ENCODE results near the gene AP2A2. TPM values are rescaled to one million over a fixed set of nuclear protein-coding genes. Genes with fewer than 3 reads are reported as not detected.

The AP2A2 gene
- total and polyA plus RNA-seq, 2 of the 4 experiments (the other 2 are of a cell fraction), result 19.9 to 49.0 TPM

DNA sequence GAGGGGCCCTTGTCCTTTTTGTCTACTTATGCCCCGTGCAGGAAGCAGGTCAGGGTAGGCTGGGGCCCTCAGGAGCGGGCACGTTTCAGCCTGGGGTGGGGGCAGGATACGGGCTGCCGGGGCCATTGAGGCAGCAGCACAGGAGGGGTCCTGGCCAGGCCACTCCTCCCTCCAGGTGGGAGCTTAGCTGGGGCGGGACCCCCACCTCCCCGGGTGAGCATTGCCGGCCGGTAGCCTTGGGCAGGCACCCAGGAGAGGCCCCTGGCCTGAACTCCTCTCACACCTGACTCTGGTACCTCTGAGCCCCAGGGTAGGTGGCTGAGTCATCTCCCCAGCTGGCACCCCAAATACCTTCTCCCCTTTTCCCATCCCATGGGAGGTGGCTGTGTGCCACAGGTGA lies 115.8 kb downstream of the AP2A2 start:
- Histone ChIP-seq H3K56ac (ENCODE audit: extremely low read depth, insufficient read depth, low read length) (no peak overlapping the region), H3K4me3 (ENCODE audit: insufficient read depth, low read depth, low read length) (no peak overlapping the region), H3K79me1 (ENCODE audit: low read depth in 1 of 2, low read length in 2 of 2) (no peaks in the 10 kb centered on the region), H3K18ac (ENCODE audit: low read depth, low read length) (no peak overlapping the region), H3K9me3 (ENCODE audit: control insufficient read depth, insufficient read depth, low read length) (no peaks in the 10 kb centered on the region), H3K9ac (ENCODE audit: low read depth, low read length) (no peak overlapping the region), H2AK5ac (ENCODE audit: low read depth, low read length) (no peak overlapping the region), H2BK20ac (ENCODE audit: low read depth, low read length) (no peak overlapping the region), H4K91ac (ENCODE audit: insufficient read depth, low read depth, low read length) (no peak overlapping the region), H4K20me1 (ENCODE audit: insufficient read depth, low read length) (no peaks in the 10 kb centered on the region), H3K36me3 (ENCODE audit: control insufficient read depth, insufficient read depth, low read length) (no peaks in the 10 kb centered on the region), H3K9me1 (ENCODE audit: insufficient read depth, low read length) (no peaks in the 10 kb centered on the region), H3K4ac (ENCODE audit: low read depth, low read length) (no peak overlapping the region), H3K23ac (ENCODE audit: low read depth, low read length) (no peak overlapping the region), H2BK5ac (ENCODE audit: low read depth, low read length, poor library complexity, severe bottlenecking) (no peak overlapping the region), H3K27ac (ENCODE audit: insufficient read depth, low read length) (no peak overlapping the region), H3K14ac (replicated peaks; ENCODE audit: low read depth, low read length) (no peak overlapping the region), H2BK120ac (ENCODE audit: low read depth, low read length) (no peak overlapping the region), H3K27me3 (ENCODE audit: control insufficient read depth, insufficient read depth, low read length) (peaks cover 16% of the 10 kb centered on the region), H2AFZ (replicated peaks; ENCODE audit: low read length, poor library complexity) (no peak overlapping the region), H4K5ac (ENCODE audit: low read depth, low read length) (no peak overlapping the region), H3K4me1 (ENCODE audit: control insufficient read depth, insufficient read depth, low read length) (no peaks in the 10 kb centered on the region), H2AK9ac (replicated peaks; ENCODE audit: low read depth, low read length, poor library complexity) (no peak overlapping the region), H3K4me2 (ENCODE audit: low read depth, low read length) (no peak overlapping the region), H2BK15ac (ENCODE audit: low read depth, low read length) (no peak overlapping the region), H4K8ac (ENCODE audit: low read depth in 2 of 2, low read length in 2 of 2) (no peak overlapping the region)
- no peak for ATAC-seq (ENCODE audit: low read depth)
- no CpG with 5 or more reads among the region's 9 CpGs for WGBS, 2 experiments (ENCODE audit: extremely low coverage in 2 of 2, insufficient read length in 1 of 2)
- ChIA-PET POLR2A (ENCODE audit: unreplicated experiment) (no interaction called here), CTCF (no interaction called here)
- intact Hi-C loops (cut with micrococcal nuclease) (no loop called here), dilution Hi-C loops (cut with HindIII; ENCODE audit: low sequenced_read_pairs, unreplicated experiment) (no loop called here), in situ Hi-C loops (cut with MboI; ENCODE audit: low sequenced_read_pairs) (no loop called here)
- DNase-seq, result no peak
- no peak for TF ChIP-seq MAFK (IDR thresholded peaks at IDR 0.05; ENCODE audit: low read depth, low read length)
- TF ChIP-seq MAZ (IDR thresholded peaks at IDR 0.05; ENCODE audit: borderline replicate concordance, low read depth, low read length), result no peak
- TF ChIP-seq BHLHE40 (IDR thresholded peaks at IDR 0.05; ENCODE audit: low read depth, low read length), result no peak
- TF ChIP-seq, protein P1, sequence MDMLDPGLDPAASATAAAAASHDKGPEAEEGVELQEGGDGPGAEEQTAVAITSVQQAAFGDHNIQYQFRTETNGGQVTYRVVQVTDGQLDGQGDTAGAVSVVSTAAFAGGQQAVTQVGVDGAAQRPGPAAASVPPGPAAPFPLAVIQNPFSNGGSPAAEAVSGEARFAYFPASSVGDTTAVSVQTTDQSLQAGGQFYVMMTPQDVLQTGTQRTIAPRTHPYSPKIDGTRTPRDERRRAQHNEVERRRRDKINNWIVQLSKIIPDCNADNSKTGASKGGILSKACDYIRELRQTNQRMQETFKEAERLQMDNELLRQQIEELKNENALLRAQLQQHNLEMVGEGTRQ (IDR thresholded peaks at IDR 0.05; ENCODE audit: low read depth, low read length), result no peak
- no peak for TF ChIP-seq MXI1 (IDR thresholded peaks at IDR 0.05; ENCODE audit: borderline replicate concordance, low read depth, low read length)
- no peak for TF ChIP-seq RCOR1 (IDR thresholded peaks at IDR 0.05; ENCODE audit: insufficient replicate concordance, low read length)
- no peak for TF ChIP-seq FOS (IDR thresholded peaks at IDR 0.05; ENCODE audit: low read depth, low read length)
- TF ChIP-seq CHD1 (IDR thresholded peaks at IDR 0.05; ENCODE audit: low read depth, low read length), result no peak
- TF ChIP-seq CEBPB (IDR thresholded peaks at IDR 0.05; ENCODE audit: low read depth, low read length), result no peak
- no peak for TF ChIP-seq RFX5 (IDR thresholded peaks at IDR 0.05; ENCODE audit: low read depth, low read length)
- TF ChIP-seq, protein P2, sequence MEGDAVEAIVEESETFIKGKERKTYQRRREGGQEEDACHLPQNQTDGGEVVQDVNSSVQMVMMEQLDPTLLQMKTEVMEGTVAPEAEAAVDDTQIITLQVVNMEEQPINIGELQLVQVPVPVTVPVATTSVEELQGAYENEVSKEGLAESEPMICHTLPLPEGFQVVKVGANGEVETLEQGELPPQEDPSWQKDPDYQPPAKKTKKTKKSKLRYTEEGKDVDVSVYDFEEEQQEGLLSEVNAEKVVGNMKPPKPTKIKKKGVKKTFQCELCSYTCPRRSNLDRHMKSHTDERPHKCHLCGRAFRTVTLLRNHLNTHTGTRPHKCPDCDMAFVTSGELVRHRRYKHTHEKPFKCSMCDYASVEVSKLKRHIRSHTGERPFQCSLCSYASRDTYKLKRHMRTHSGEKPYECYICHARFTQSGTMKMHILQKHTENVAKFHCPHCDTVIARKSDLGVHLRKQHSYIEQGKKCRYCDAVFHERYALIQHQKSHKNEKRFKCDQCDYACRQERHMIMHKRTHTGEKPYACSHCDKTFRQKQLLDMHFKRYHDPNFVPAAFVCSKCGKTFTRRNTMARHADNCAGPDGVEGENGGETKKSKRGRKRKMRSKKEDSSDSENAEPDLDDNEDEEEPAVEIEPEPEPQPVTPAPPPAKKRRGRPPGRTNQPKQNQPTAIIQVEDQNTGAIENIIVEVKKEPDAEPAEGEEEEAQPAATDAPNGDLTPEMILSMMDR (conservative IDR thresholded peaks at IDR 0.05; ENCODE audit: low read depth, low read length), result no peak
- no peak for TF ChIP-seq RAD21 (IDR thresholded peaks at IDR 0.05; ENCODE audit: low read length)
- no peak for TF ChIP-seq NFE2L2 (IDR thresholded peaks at IDR 0.05; ENCODE audit: low read depth, low read length)
- TF ChIP-seq POLR2A (IDR thresholded peaks at IDR 0.05; ENCODE audit: low read depth, low read length), result no peak
- TF ChIP-seq, protein P3, sequence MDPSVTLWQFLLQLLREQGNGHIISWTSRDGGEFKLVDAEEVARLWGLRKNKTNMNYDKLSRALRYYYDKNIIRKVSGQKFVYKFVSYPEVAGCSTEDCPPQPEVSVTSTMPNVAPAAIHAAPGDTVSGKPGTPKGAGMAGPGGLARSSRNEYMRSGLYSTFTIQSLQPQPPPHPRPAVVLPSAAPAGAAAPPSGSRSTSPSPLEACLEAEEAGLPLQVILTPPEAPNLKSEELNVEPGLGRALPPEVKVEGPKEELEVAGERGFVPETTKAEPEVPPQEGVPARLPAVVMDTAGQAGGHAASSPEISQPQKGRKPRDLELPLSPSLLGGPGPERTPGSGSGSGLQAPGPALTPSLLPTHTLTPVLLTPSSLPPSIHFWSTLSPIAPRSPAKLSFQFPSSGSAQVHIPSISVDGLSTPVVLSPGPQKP (IDR thresholded peaks at IDR 0.05; ENCODE audit: borderline replicate concordance, low read depth, low read length), result no peak
- TF ChIP-seq SMC3 (IDR thresholded peaks at IDR 0.05; ENCODE audit: low read depth, low read length), result no peak
- BruUV-seq (replicated peaks), result no TSS peak

All from IMR-90 (cell line).